K562 (cell line): Measurements from ENCODE around the gene HDAC7. TPM values are rescaled to one million over a fixed set of nuclear protein-coding genes. Genes with fewer than 3 reads are reported as not detected.
A peak's percentile ranks its signal among the peaks of the same experiment; 100 is the strongest.

Source experiments
- ATAC-seq: fragments of 200-7000 bp; cut with Tn5 transposase; 3 replicates; pipeline ENCODE4 v1.9.1; 2020; ENCODE audit warnings: moderate library complexity
- BruUV-seq: library from RNA; stranded (reverse); fragments of 400-500 nt; replicated peaks from 2 replicates; lab custom pipeline; 2021; lab: Mats Ljungman, UMichigan
- CTCF ChIA-PET: fragments of 300-600 bp; formaldehyde crosslinking; extraction: SDS; loops from one replicate; lab custom pipeline; 2021; ENCODE audit warnings: low intra/inter-chr PET ratio; lab: Yijun Ruan, JAX
- POLR2A ChIA-PET: fragments of 300-600, 350-650 bp; sonication (Branson Sonifier 250); formaldehyde crosslinking; extraction: SDS; loops from one replicate; lab custom pipeline; 2021; ENCODE audit warnings: antibody characterized with exemption, inconsistent platforms; lab: Yijun Ruan, JAX
- DNase-seq, 4 experiments: peaks; one replicate each; pipeline versions ENCODE4 v3.0.0 to v3.0.0-alpha.2; 2011 to 2018; ENCODE audit warnings: low spot score in 3 of 4, mixed read lengths in 3 of 4; ENCODE audit errors: extremely low read depth in 1 of 4
- FAIRE-seq: peaks from 2 replicates; lab custom pipeline; 2011; peaks lifted over from hg19 to GRCh38; lab: Jason Lieb, UNC
- H2AFZ ChIP-seq: 2 replicates; pipeline ENCODE4 v1.6.0; 2011; ENCODE audit warnings: low read depth, low read length, control low read depth, inconsistent platforms
- H3K27ac ChIP-seq: fragments of 200-600 bp; 3 replicates; pipeline ENCODE4 v1.8.0; 2011; ENCODE audit warnings: low read depth, mild to moderate bottlenecking, control low read depth, inconsistent platforms, low read length, moderate library complexity, mixed read lengths; ENCODE audit errors: extremely low read depth
- H3K27me3 ChIP-seq, 2 experiments: fragments of 300-600 bp in 1 of 2; 2 replicates in 1 of 2; 3 replicates in 1 of 2; pipeline versions ENCODE4 v1.6.0 to v1.8.0; 2011; ENCODE audit warnings: inconsistent platforms in 2 of 2, low read length in 2 of 2, mild to moderate bottlenecking in 1 of 2, mixed read lengths in 1 of 2, moderate library complexity in 1 of 2; ENCODE audit not compliant: control insufficient read depth in 2 of 2, insufficient read depth in 2 of 2
- H3K36me3 ChIP-seq: fragments of 300-600 bp; 3 replicates; pipeline ENCODE4 v1.8.0; 2011; ENCODE audit warnings: mild to moderate bottlenecking, low read length, inconsistent platforms; ENCODE audit not compliant: control insufficient read depth, insufficient read depth
- H3K4me1 ChIP-seq, 2 experiments: fragments of 200-600 bp in 1 of 2; replicated peaks in 1 of 2; 2 replicates in 1 of 2; 3 replicates in 1 of 2; pipeline versions ENCODE4 v1.5.1 to v1.8.0; 2011; ENCODE audit warnings: inconsistent platforms in 2 of 2, low read length in 2 of 2, mild to moderate bottlenecking in 1 of 2, mixed read lengths in 1 of 2, moderate library complexity in 1 of 2; ENCODE audit not compliant: control insufficient read depth in 2 of 2, insufficient read depth in 2 of 2
- H3K4me2 ChIP-seq: 2 replicates; pipeline ENCODE4 v1.6.1; 2011; ENCODE audit warnings: low read length, control low read depth, inconsistent platforms, mixed read lengths; ENCODE audit not compliant: insufficient read depth
- H3K4me3 ChIP-seq: fragments of 200-600 bp; sonication (generic), shearing (Covaris generic); 2 replicates; pipeline ENCODE4 v1.5.1; 2016; ENCODE audit warnings: control low read depth, inconsistent platforms
- H3K79me2 ChIP-seq: fragments of 200-600 bp; 3 replicates; pipeline ENCODE4 v1.8.0; 2011; ENCODE audit warnings: low read length, inconsistent platforms; ENCODE audit not compliant: control insufficient read depth, insufficient read depth
- H3K9ac ChIP-seq, 2 experiments: 2 replicates each; pipeline versions ENCODE4 v1.6.0 to v1.6.1; 2011; ENCODE audit warnings: low read depth in 2 of 2, low read length in 2 of 2, control low read depth in 1 of 2, inconsistent platforms in 1 of 2, mild to moderate bottlenecking in 1 of 2, mixed read lengths in 1 of 2; ENCODE audit not compliant: insufficient read depth in 1 of 2
- H3K9me1 ChIP-seq: one replicate; pipeline ENCODE4 v1.6.0; 2011; ENCODE audit warnings: inconsistent platforms, mild to moderate bottlenecking, low read length, moderate library complexity; ENCODE audit not compliant: control insufficient read depth, insufficient read depth
- H3K9me3 ChIP-seq: replicated peaks from 2 replicates; pipeline ENCODE4 v1.5.1; 2011; ENCODE audit warnings: low read depth, low read length, inconsistent platforms; ENCODE audit not compliant: control insufficient read depth, insufficient read depth
- H4K20me1 ChIP-seq: replicated peaks from 2 replicates; pipeline ENCODE4 v1.6.1; 2011; ENCODE audit warnings: low read length, inconsistent platforms, mixed read lengths; ENCODE audit not compliant: control insufficient read depth, insufficient read depth
- AFF1 ChIP-seq, 2 experiments: fragments of 450-650 bp; IDR thresholded peaks; 2 replicates each; pipeline ENCODE4 v1.6.1; 2018; ENCODE audit warnings: mild to moderate bottlenecking in 2 of 2, low read depth in 1 of 2; ENCODE audit not compliant: partially characterized antibody in 2 of 2
- ATF1 ChIP-seq, 2 experiments: fragments of 450-650 bp in 1 of 2; IDR thresholded peaks; 2 replicates each; pipeline ENCODE4 v1.6.1; 2016; ENCODE audit warnings: missing compliant biosample characterization in 1 of 2, missing genetic modification characterization in 1 of 2
- CREM ChIP-seq: IDR thresholded peaks from 2 replicates; pipeline ENCODE4 v1.6.1; 2014; ENCODE audit warnings: antibody characterized with exemption, low read depth
- HNRNPLL ChIP-seq: fragments of 200-400 bp; formaldehyde crosslinking; IDR thresholded peaks from 2 replicates; pipeline ENCODE4 v1.6.1; 2017; ENCODE audit warnings: low read length, low read depth, mild to moderate bottlenecking; ENCODE audit not compliant: poor library complexity, severe bottlenecking
- NFE2 ChIP-seq: IDR thresholded peaks from 2 replicates; pipeline ENCODE4 v1.6.1; 2014; ENCODE audit warnings: antibody characterized with exemption, low read depth
- TFAP4 ChIP-seq: sonication (generic); formaldehyde crosslinking; IDR thresholded peaks from 2 replicates; pipeline ENCODE4 v1.8.0; 2022; ENCODE audit warnings: missing genetic modification reagents, mild to moderate bottlenecking, moderate library complexity, borderline replicate concordance
- ZNF395 ChIP-seq: fragments of 200-800 bp; sonication (Bioruptor generic); IDR thresholded peaks from 2 replicates; pipeline ENCODE4 v1.6.1; 2017; ENCODE audit warnings: missing genetic modification characterization, missing compliant biosample characterization
- WGBS: fragments of 100-300 bp; shearing (Covaris generic); methylation state at CpG from one replicate; pipeline ENCODE4 v1.1.6; 2016; ENCODE audit warnings: low coverage, mixed read lengths; ENCODE audit not compliant: insufficient coverage; ENCODE audit errors: missing lambda C conversion rate; 5-methylcytosine and 5-hydroxymethylcytosine counted together
- in situ Hi-C: fragments of 300-500 bp; cut with MboI; formaldehyde crosslinking; loops from 4 replicates; pipeline ENCODE4 v1.15.0; 2018; ENCODE audit warnings: inconsistent platforms, mixed read lengths
- intact Hi-C: fragments of 100-400 bp; cut with micrococcal nuclease; formaldehyde crosslinking; loops from 2 replicates; pipeline ENCODE4 v1.14.2; 2022
- polyA plus RNA-seq, 8 experiments: library from polyadenylated mRNA; depleted of rRNA in 4 of 8; stranded (reverse) in 5 of 8; unstranded in 3 of 8; fragments of >200 nt; fragmentation: Nextera tagmentation in 2 of 8; fragmentation: Illumina TruSeq in 1 of 8; extraction: Ambion mirVana in 2 of 8; extraction: Trizol in 1 of 8; gene quantifications; 2 replicates each; pipeline versions ENCODE4 v1.2.1 to v1.2.3, GENCODE V29; 2011 to 2014; ENCODE audit warnings: inconsistent platforms in 1 of 8, missing spikeins in 1 of 8
- total RNA-seq, 7 experiments: library from RNA; depleted of rRNA in 6 of 7; stranded (reverse); fragments of >200 nt in 6 of 7; fragmentation: Illumina TruSeq in 2 of 7; extraction: Trizol in 2 of 7; gene quantifications; 2 replicates each; pipeline versions ENCODE4 v1.2.1 to v1.2.3, GENCODE V29; 2011 to 2021; ENCODE audit warnings: low replicate concordance in 1 of 7
- TF ChIP-seq, protein P1 (sequence below): fragments of 450-650 bp; IDR thresholded peaks from 2 replicates; pipeline ENCODE4 v1.7.1; 2018; ENCODE audit warnings: mild to moderate bottlenecking, low read depth; ENCODE audit not compliant: partially characterized antibody

The HDAC7 gene
- total and polyA plus RNA-seq, 9 of the 15 experiments (the other 6 are each of a cell fraction or from before 2014, with no cell fraction given) = 2.5 to 129 (median 31.1) TPM

DNA sequence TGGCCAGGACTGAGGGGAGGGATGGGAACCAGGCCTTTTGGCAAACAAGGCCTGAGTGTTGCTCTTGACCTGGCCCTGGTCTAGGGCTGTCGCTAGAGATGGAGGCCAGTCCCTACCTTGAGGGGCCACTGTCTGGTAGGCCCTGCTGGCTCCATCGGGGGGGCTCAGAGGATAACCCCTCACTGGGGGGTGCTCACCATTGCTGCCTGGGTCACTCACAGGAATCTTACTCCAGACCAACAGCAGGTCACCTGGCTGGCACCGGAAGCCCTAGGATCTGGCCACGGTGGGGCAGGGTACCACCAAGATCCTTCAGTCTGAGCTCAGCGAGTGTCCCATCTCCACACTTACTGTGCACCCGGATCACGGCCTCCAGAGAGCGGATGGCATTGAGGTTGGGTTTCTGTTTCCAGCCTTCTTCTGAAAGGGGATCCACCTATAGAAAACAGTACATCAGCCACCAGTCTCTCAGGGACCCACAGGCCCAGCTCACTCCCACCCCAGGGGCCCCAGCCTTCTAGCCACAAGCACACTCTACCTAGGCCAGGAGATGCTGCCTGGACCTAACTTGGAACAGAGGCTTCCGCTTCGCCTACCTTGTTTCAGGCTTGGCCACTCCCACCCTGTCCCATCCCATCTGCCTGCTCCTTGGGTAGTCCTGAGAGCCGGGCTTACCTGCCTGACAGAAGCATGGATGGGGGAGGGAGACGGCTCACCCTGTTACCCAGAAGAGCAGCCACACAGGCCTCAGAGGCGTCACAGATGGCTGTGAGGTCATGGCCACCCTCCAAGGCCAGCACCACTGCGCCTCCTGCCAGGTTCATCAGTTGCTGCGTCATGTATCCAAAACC lies 34.4 kb downstream of the HDAC7 start:
- Histone ChIP-seq H3K9me1 (no peaks in the 10 kb centered on the region), H3K79me2 (peaks cover under 1% of the 10 kb centered on the region; the same call in 1 of the 3 replicates), H2AFZ (no peak overlapping the region), H3K27me3 (no peaks in the 10 kb centered on the region), H3K4me1 (peaks cover 0 to 35% of the 10 kb centered on the region in 2 experiments; a peak in 4 of 5 replicates), H3K4me3 (no peak overlapping the region), H3K9ac (peak overlapping the region in 1 of 2 experiments; percentile 66; a peak in 1 of 4 replicates), H3K36me3 (peaks cover 97% of the 10 kb centered on the region; the same call in 2 of the 3 replicates), H4K20me1 (peaks cover 13% of the 10 kb centered on the region; the same call in 1 of the 2 replicates), H3K9me3 (no peaks in the 10 kb centered on the region), H3K27ac (no peak overlapping the region; the same call in 2 of the 3 replicates), H3K4me2 (no peak overlapping the region)
- ChIA-PET CTCF (no interaction called here), POLR2A (interaction anchor here (0.6 to 5.5 kb wide), 4 partner anchors 8 to 30 kb away, joined by 3 to 38 read pairs (median 6); no protein-coding TSS in a partner anchor)
- FAIRE-seq (peak; percentile 66), ATAC-seq (peak; percentile 20; the same call in 2 of the 3 replicates), DNase-seq (peak; percentile 45 to 75 (median 64))
- no TSS peak for BruUV-seq
- 75% methylated on average over 11 of the region's 15 CpGs for WGBS
- intact Hi-C loops (no loop called here), in situ Hi-C loops (loop anchor here (5.0 kb wide), 1 partner anchor 52 kb away; no protein-coding TSS in a partner anchor)
- TF ChIP-seq CREM (peak; percentile 52), AFF1 (IDR thresholded peaks at IDR 0.05; ENCODE audit: low read depth in 1 of 2, partially characterized antibody in 2 of 2) (no peak), ZNF395 (no peak), HNRNPLL (no peak), TFAP4 (CRISPR knock-in tag) (0 out of 2 replicates have a peak, but pooled peaks have one; percentile 16), ATF1 (CRISPR knock-in tag; IDR thresholded peaks at IDR 0.05) (no peak), ATF1 (tag; IDR thresholded peaks at IDR 0.05) (peak; percentile 25; the same call in 1 of the 2 replicates), NFE2 (0 out of 2 replicates have a peak, but pooled peaks have one; percentile 33)
- TF ChIP-seq, protein P1, sequence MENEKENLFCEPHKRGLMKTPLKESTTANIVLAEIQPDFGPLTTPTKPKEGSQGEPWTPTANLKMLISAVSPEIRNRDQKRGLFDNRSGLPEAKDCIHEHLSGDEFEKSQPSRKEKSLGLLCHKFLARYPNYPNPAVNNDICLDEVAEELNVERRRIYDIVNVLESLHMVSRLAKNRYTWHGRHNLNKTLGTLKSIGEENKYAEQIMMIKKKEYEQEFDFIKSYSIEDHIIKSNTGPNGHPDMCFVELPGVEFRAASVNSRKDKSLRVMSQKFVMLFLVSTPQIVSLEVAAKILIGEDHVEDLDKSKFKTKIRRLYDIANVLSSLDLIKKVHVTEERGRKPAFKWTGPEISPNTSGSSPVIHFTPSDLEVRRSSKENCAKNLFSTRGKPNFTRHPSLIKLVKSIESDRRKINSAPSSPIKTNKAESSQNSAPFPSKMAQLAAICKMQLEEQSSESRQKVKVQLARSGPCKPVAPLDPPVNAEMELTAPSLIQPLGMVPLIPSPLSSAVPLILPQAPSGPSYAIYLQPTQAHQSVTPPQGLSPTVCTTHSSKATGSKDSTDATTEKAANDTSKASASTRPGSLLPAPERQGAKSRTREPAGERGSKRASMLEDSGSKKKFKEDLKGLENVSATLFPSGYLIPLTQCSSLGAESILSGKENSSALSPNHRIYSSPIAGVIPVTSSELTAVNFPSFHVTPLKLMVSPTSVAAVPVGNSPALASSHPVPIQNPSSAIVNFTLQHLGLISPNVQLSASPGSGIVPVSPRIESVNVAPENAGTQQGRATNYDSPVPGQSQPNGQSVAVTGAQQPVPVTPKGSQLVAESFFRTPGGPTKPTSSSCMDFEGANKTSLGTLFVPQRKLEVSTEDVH = no peak
